Measurements from ENCODE around the gene TMEM30A.

GRCh38 chr6:75262716-75263400 lies 21.7 kb downstream of the TMEM30A start:
- no peak for TF ChIP-seq CTCF (conservative IDR thresholded peaks at IDR 0.05; ENCODE audit: low read length)
- TF ChIP-seq EZH2phosphoT487 (IDR thresholded peaks at IDR 0.05; ENCODE audit: borderline replicate concordance): no peak
